Choroid plexus epithelial cell (primary cell): ENCODE results near the gene ELMO1.

Experiments used
- DNase-seq: peaks from one replicate; pipeline ENCODE4 v3.0.0-alpha.2; 2010; ENCODE audit warnings: low read depth
- H3K4me3 ChIP-seq: 2 replicates; pipeline ENCODE4 v1.5.1; 2011; ENCODE audit warnings: low read depth, mild to moderate bottlenecking, control low read depth, low read length, moderate library complexity
- CTCF ChIP-seq: conservative IDR thresholded peaks from 2 replicates; pipeline ENCODE4 v1.5.1; 2011; ENCODE audit warnings: low read depth, mild to moderate bottlenecking, control low read depth, inconsistent platforms, low read length, moderate library complexity

ELMO1 gene

GRCh38 chr7:37441816-37442215 is 6.8 kb downstream of the ELMO1 start:
- TF ChIP-seq CTCF, result no peak
- H3K4me3 ChIP-seq, result no peak overlapping the region
- DNase-seq, result no peak

- TF ChIP-seq CTCF, result no peak
- H3K4me3 ChIP-seq, result no peak overlapping the region
- DNase-seq, result no peak
These were observed 7.3 kb downstream of the ELMO1 start for GRCh38 chr7:37441386-37441760.

GRCh38 chr7:37440738-37441385 is 7.8 kb downstream of the ELMO1 start:
- DNase-seq, result no peak
- no peak overlapping the region for H3K4me3 ChIP-seq
- no peak for TF ChIP-seq CTCF

- no peak for DNase-seq
- no peak overlapping the region for H3K4me3 ChIP-seq
- no peak for TF ChIP-seq CTCF
These were observed 9.0 kb downstream of the ELMO1 start for GRCh38 chr7:37439653-37440026.

GRCh38 chr7:37438906-37439652 is 9.6 kb downstream of the ELMO1 start:
- H3K4me3 ChIP-seq, result no peak overlapping the region
- DNase-seq, result no peak
- TF ChIP-seq CTCF, result no peak

- TF ChIP-seq CTCF, result no peak
- H3K4me3 ChIP-seq, result no peak overlapping the region
- DNase-seq, result no peak
These were observed 13.4 kb downstream of the ELMO1 start for GRCh38 chr7:37435156-37435855.

- no peak overlapping the region for H3K4me3 ChIP-seq
- TF ChIP-seq CTCF, result no peak
- DNase-seq, result no peak
These were observed 14.1 kb downstream of the ELMO1 start for GRCh38 chr7:37434529-37434928.
